Muscle layer of colon (tissue), 2 donors: ENCODE results near the gene SIDT1.

Source experiments
- H3K27ac ChIP-seq: one replicate; pipeline ENCODE4 v1.7.0; 2013; ENCODE audit warnings: low read depth, mild to moderate bottlenecking, low read length, moderate library complexity
- H3K27me3 ChIP-seq, 2 donors: one replicate each; pipeline ENCODE4 v1.7.0; 2013; ENCODE audit warnings: low read length in 2 of 2, mild to moderate bottlenecking in 2 of 2; ENCODE audit not compliant: insufficient read depth in 2 of 2, control insufficient read depth in 1 of 2
- H3K36me3 ChIP-seq: one replicate; pipeline ENCODE4 v1.7.0; 2013; ENCODE audit warnings: mild to moderate bottlenecking, low read length; ENCODE audit not compliant: insufficient read depth
- H3K4me1 ChIP-seq: one replicate; pipeline ENCODE4 v1.7.0; 2013; ENCODE audit warnings: mild to moderate bottlenecking, low read length; ENCODE audit not compliant: insufficient read depth
- H3K4me3 ChIP-seq, 2 donors: one replicate each; pipeline ENCODE4 v1.7.0; 2013; ENCODE audit warnings: low read length in 2 of 2, low read depth in 1 of 2, mild to moderate bottlenecking in 1 of 2, moderate library complexity in 1 of 2
- H3K9ac ChIP-seq: one replicate; pipeline ENCODE4 v1.7.0; 2013; ENCODE audit warnings: low read length
- H3K9me3 ChIP-seq: one replicate; pipeline ENCODE4 v1.7.0; 2013; ENCODE audit warnings: mild to moderate bottlenecking, low read length
- donor health status: abdominal sarcoma.
- donor health status: Adenocarcinoma of cecum.

SIDT1 gene

GRCh38 chr3:113571360-113571759 is 39.0 kb downstream of the SIDT1 start:
- no peaks in the 10 kb centered on the region for H3K36me3 ChIP-seq
- no peaks in the 10 kb centered on the region for H3K27me3 ChIP-seq
- H3K9ac ChIP-seq = no peak overlapping the region
- H3K27ac ChIP-seq = no peak overlapping the region
- H3K9me3 ChIP-seq = no peaks in the 10 kb centered on the region
- H3K4me1 ChIP-seq = no peaks in the 10 kb centered on the region
- H3K4me3 ChIP-seq = no peak overlapping the region

- Histone ChIP-seq H3K27ac (no peak overlapping the region), H3K9me3 (no peaks in the 10 kb centered on the region), H3K4me1 (no peaks in the 10 kb centered on the region), H3K36me3 (no peaks in the 10 kb centered on the region), H3K27me3 (no peaks in the 10 kb centered on the region), H3K4me3 (no peak overlapping the region), H3K9ac (no peak overlapping the region)
These were observed 41.4 kb downstream of the SIDT1 start for GRCh38 chr3:113573728-113574127.

GRCh38 chr3:113574213-113574612 is 41.9 kb downstream of the SIDT1 start:
- Histone ChIP-seq H3K27ac (no peak overlapping the region), H3K9ac (no peak overlapping the region), H3K36me3 (no peaks in the 10 kb centered on the region), H3K4me1 (no peaks in the 10 kb centered on the region), H3K4me3 (no peak overlapping the region), H3K27me3 (no peaks in the 10 kb centered on the region), H3K9me3 (no peaks in the 10 kb centered on the region)

GRCh38 chr3:113575206-113575605 is 42.9 kb downstream of the SIDT1 start:
- no peak overlapping the region for H3K9ac ChIP-seq
- H3K4me1 ChIP-seq = no peaks in the 10 kb centered on the region
- H3K4me3 ChIP-seq = no peak overlapping the region
- no peaks in the 10 kb centered on the region for H3K9me3 ChIP-seq
- no peaks in the 10 kb centered on the region for H3K36me3 ChIP-seq
- H3K27ac ChIP-seq = no peak overlapping the region
- H3K27me3 ChIP-seq = no peaks in the 10 kb centered on the region

- no peak overlapping the region for H3K9ac ChIP-seq
- no peaks in the 10 kb centered on the region for H3K9me3 ChIP-seq
- no peaks in the 10 kb centered on the region for H3K4me1 ChIP-seq
- H3K27me3 ChIP-seq = no peaks in the 10 kb centered on the region
- no peak overlapping the region for H3K27ac ChIP-seq
- H3K4me3 ChIP-seq = no peak overlapping the region
- H3K36me3 ChIP-seq = no peaks in the 10 kb centered on the region
These were observed 52.9 kb downstream of the SIDT1 start for GRCh38 chr3:113585228-113585627.

GRCh38 chr3:113585720-113586119 is 53.4 kb downstream of the SIDT1 start:
- no peaks in the 10 kb centered on the region for H3K27me3 ChIP-seq
- no peaks in the 10 kb centered on the region for H3K4me1 ChIP-seq
- H3K36me3 ChIP-seq = no peaks in the 10 kb centered on the region
- no peak overlapping the region for H3K9ac ChIP-seq
- H3K4me3 ChIP-seq = no peak overlapping the region
- H3K27ac ChIP-seq = no peak overlapping the region
- no peaks in the 10 kb centered on the region for H3K9me3 ChIP-seq

GRCh38 chr3:113588806-113589205 is 56.5 kb downstream of the SIDT1 start:
- Histone ChIP-seq H3K4me3 (no peak overlapping the region), H3K4me1 (no peaks in the 10 kb centered on the region), H3K9me3 (no peaks in the 10 kb centered on the region), H3K36me3 (no peaks in the 10 kb centered on the region), H3K27me3 (no peaks in the 10 kb centered on the region), H3K27ac (no peak overlapping the region), H3K9ac (no peak overlapping the region)

- Histone ChIP-seq H3K27me3 (no peaks in the 10 kb centered on the region), H3K4me3 (no peak overlapping the region), H3K36me3 (no peaks in the 10 kb centered on the region), H3K27ac (no peak overlapping the region), H3K4me1 (no peaks in the 10 kb centered on the region), H3K9me3 (no peaks in the 10 kb centered on the region), H3K9ac (no peak overlapping the region)
These were observed 57.6 kb downstream of the SIDT1 start for GRCh38 chr3:113589971-113590370.

- H3K9me3 ChIP-seq = no peaks in the 10 kb centered on the region
- no peaks in the 10 kb centered on the region for H3K36me3 ChIP-seq
- no peak overlapping the region for H3K9ac ChIP-seq
- no peaks in the 10 kb centered on the region for H3K27me3 ChIP-seq
- no peaks in the 10 kb centered on the region for H3K4me1 ChIP-seq
- no peak overlapping the region for H3K27ac ChIP-seq
- no peak overlapping the region for H3K4me3 ChIP-seq
These were observed 58.6 kb downstream of the SIDT1 start for GRCh38 chr3:113590983-113591382.

GRCh38 chr3:113594066-113594465 is 61.7 kb downstream of the SIDT1 start:
- no peak overlapping the region for H3K4me3 ChIP-seq
- H3K36me3 ChIP-seq = no peaks in the 10 kb centered on the region
- H3K4me1 ChIP-seq = no peaks in the 10 kb centered on the region
- no peaks in the 10 kb centered on the region for H3K27me3 ChIP-seq
- H3K27ac ChIP-seq = no peak overlapping the region
- no peaks in the 10 kb centered on the region for H3K9me3 ChIP-seq
- no peak overlapping the region for H3K9ac ChIP-seq

- no peaks in the 10 kb centered on the region for H3K9me3 ChIP-seq
- H3K4me3 ChIP-seq = no peak overlapping the region
- no peak overlapping the region for H3K27ac ChIP-seq
- no peaks in the 10 kb centered on the region for H3K27me3 ChIP-seq
- H3K4me1 ChIP-seq = peaks cover 3% of the 10 kb centered on the region
- no peaks in the 10 kb centered on the region for H3K36me3 ChIP-seq
- H3K9ac ChIP-seq = no peak overlapping the region
These were observed 65.4 kb downstream of the SIDT1 start for GRCh38 chr3:113597596-113598354.
